Body of pancreas (tissue), 4 donors: ENCODE measurements around the gene ALKBH2. TPM values are rescaled to one million over a fixed set of nuclear protein-coding genes. Genes with fewer than 3 reads are reported as not detected.
A peak's percentile ranks its signal among the peaks of the same experiment; 100 is the strongest.

Experiments used
- ATAC-seq: fragments of 150-250 bp; one replicate; pipeline ENCODE4 v1.9.1; 2016
- DNase-seq, 4 donors: peaks; one replicate each; pipeline ENCODE4 v3.0.0-alpha.2; 2019
- H3K27ac ChIP-seq, 4 donors: fragments of 200-600 bp; sonication (generic); 1 replicate in 3 of 4; 2 replicates in 1 of 4; pipeline versions ENCODE4 v1.5.1 to v1.6.1; 2016 to 2019; ENCODE audit warnings: mild to moderate bottlenecking in 1 of 4, mixed read lengths in 1 of 4, moderate library complexity in 1 of 4
- H3K27me3 ChIP-seq, 2 donors: fragments of 200-600 bp; sonication (generic); one replicate each; pipeline ENCODE4 v1.6.0; 2016; ENCODE audit warnings: mild to moderate bottlenecking in 1 of 2
- H3K36me3 ChIP-seq, 2 donors: fragments of 200-600 bp; sonication (generic); replicated peaks in 1 of 2; 2 replicates each; pipeline ENCODE4 v1.5.1; 2016; ENCODE audit warnings: low read depth in 2 of 2; ENCODE audit not compliant: insufficient read depth in 1 of 2
- H3K4me1 ChIP-seq: fragments of 200-600 bp; sonication (generic); one replicate; pipeline ENCODE4 v1.6.0; 2016
- H3K4me3 ChIP-seq, 2 donors: fragments of 200-600 bp; sonication (generic); 1 replicate in 1 of 2; 2 replicates in 1 of 2; pipeline ENCODE4 v1.5.1; 2016 to 2019
- H3K9me3 ChIP-seq, 3 donors: fragments of 200-600 bp; sonication (generic); 1 replicate in 2 of 3; 2 replicates in 1 of 3; pipeline ENCODE4 v1.5.1; 2016
- POLR2A ChIP-seq, 3 donors: fragments of 450-650 bp; IDR thresholded peaks; one replicate each; pipeline ENCODE4 v1.6.1; 2016; ENCODE audit warnings: antibody characterized with exemption in 3 of 3, mild to moderate bottlenecking in 2 of 3
- WGBS, 2 donors: methylation state at CpG; one replicate each; pipeline ENCODE4 v1.1.5; 2017; 5-methylcytosine and 5-hydroxymethylcytosine counted together
- intact Hi-C: fragments of 100-400 bp; cut with DNase I; formaldehyde crosslinking; loops from one replicate; pipeline ENCODE4 v1.15.1; 2023
- total RNA-seq, 2 donors: library from RNA; depleted of rRNA; stranded (reverse); fragments of >200 nt; gene quantifications; one replicate each; pipeline ENCODE4 v1.1.0, GENCODE V29; 2016
- TF ChIP-seq, protein P1 (sequence below), 7 experiments: fragments of 450-650 bp in 4 of 7; fragments of 200-600 bp in 3 of 7; sonication (generic) in 3 of 7; IDR thresholded peaks; one replicate each; pipeline ENCODE4 v1.5.1; 2016 to 2019; ENCODE audit warnings: antibody characterized with exemption in 7 of 7

The ALKBH2 gene
- total RNA-seq, 2 donors from 2014 or later, result 7.3 to 16.1 TPM

DNA sequence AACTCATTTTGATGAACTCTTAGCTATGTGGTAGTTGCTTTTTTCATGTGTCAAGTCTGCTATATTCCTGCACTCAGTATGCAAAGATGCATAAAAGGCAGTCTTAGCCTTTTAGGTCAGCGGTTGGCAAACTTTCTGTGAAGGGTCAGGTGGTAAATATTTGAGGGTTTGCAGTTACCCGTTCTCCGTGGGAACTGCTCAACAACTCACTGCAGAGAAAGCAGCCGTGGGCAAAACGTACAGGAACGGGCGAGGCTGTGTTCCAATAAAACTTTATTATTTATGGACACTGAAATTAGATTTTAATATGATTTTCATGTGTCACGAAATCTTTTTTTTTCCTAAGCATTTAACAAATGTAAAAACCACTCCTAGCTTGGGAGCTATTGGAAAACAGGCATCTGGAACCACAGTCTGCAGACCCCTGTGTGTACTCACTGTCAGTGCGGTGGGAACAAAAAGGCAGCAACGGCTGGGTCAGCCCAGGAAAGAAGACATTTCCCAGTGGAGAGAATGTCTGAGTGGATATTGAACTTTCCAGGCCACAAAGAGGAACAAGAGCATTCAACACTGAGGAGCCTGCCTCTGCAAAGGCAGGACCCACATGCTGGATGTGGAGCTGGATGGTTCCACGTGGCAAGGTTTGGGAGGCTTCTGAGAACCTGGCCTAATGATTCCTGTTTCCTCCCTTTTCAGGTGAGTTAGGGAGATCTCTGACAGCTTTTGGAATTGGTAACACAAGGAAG lies 19.6 kb upstream of the ALKBH2 start:
- intact Hi-C loops, result no loop called here
- no peak for ATAC-seq
- Histone ChIP-seq H3K27ac (peak overlapping the region; percentile 48 to 96 (median 92)), H3K4me1 (peaks cover 65% of the 10 kb centered on the region), H3K4me3 (no peak overlapping the region), H3K36me3 (no peaks in the 10 kb centered on the region), H3K27me3 (no peaks in the 10 kb centered on the region), H3K9me3 (no peaks in the 10 kb centered on the region)
- 26 to 31% methylated on average over 11 of the region's 11 CpGs for WGBS, 2 donors
- peak in 3 of 4 donors; percentile 48 to 58 (median 49) for DNase-seq
- peak in 2 of 3 donors; percentile 26 to 36 for TF ChIP-seq POLR2A (IDR thresholded peaks at IDR 0.05)
- TF ChIP-seq, protein P1, sequence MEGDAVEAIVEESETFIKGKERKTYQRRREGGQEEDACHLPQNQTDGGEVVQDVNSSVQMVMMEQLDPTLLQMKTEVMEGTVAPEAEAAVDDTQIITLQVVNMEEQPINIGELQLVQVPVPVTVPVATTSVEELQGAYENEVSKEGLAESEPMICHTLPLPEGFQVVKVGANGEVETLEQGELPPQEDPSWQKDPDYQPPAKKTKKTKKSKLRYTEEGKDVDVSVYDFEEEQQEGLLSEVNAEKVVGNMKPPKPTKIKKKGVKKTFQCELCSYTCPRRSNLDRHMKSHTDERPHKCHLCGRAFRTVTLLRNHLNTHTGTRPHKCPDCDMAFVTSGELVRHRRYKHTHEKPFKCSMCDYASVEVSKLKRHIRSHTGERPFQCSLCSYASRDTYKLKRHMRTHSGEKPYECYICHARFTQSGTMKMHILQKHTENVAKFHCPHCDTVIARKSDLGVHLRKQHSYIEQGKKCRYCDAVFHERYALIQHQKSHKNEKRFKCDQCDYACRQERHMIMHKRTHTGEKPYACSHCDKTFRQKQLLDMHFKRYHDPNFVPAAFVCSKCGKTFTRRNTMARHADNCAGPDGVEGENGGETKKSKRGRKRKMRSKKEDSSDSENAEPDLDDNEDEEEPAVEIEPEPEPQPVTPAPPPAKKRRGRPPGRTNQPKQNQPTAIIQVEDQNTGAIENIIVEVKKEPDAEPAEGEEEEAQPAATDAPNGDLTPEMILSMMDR (IDR thresholded peaks at IDR 0.05), result no peak

DNA sequence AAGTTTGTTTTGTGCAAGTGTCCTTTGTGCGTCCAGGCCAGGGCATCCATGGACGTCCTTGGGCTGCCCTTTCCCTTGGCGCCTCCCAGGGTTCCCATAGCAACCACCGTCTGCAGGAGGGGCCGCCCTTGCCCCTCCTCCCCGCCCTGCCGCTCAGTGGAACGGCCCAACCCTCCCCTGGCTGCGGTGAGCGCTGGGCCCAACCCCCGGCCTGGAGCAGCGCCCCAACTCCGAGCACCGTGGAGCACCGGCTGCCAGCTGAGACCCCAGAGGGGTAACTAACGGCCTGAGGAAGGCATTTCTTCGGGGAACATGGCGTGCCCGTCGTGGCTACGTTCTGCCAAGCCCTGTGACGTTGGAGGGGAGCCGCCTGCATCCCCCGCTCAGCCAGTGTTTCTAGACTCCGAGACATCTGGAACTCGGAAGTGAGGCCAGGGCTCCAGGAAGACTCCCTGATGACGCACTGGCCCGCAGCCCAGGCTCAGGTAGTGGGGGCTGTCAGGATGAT lies 17.8 kb upstream of the ALKBH2 start:
- peak overlapping the region in 1 of 2 donors; percentile 18 for H3K4me3 ChIP-seq
- ATAC-seq, result peak; percentile 79
- TF ChIP-seq POLR2A (IDR thresholded peaks at IDR 0.05), result peak; percentile 79 to 92 (median 89)
- TF ChIP-seq, protein P1 (IDR thresholded peaks at IDR 0.05), result peak in 1 of 7 experiments; percentile 15
- WGBS, 2 donors, result 0% methylated on average over 3 to 23 of the region's 28 CpGs
- no peaks in the 10 kb centered on the region for H3K27me3 ChIP-seq
- intact Hi-C loops, result no loop called here
- no peaks in the 10 kb centered on the region for H3K9me3 ChIP-seq
- H3K36me3 ChIP-seq, result peaks cover 0 to 2% of the 10 kb centered on the region in 2 donors
- H3K27ac ChIP-seq, result peak overlapping the region; percentile 88 to 98 (median 94)
- peaks cover 47% of the 10 kb centered on the region for H3K4me1 ChIP-seq
- peak; percentile 91 to 95 (median 95) for DNase-seq

DNA sequence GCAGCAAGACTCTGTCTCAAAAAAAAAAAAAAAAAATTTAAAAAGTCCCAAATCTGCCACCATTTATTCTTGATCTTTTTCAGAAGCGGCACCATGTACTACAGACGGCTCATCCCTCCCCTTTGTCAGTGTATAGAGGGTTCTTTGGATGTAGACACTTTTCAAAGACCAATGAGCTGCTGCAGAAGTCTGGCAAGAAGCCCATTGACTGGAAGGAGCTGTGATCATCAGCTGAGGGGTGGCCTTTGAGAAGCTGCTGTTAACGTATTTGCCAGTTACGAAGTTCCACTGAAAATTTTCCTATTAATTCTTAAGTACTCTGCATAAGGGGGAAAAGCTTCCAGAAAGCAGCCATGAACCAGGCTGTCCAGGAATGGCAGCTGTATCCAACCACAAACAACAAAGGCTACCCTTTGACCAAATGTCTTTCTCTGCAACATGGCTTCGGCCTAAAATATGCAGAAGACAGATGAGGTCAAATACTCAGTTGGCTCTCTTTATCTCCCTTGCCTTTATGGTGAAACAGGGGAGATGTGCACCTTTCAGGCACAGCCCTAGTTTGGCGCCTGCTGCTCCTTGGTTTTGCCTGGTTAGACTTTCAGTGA lies 16.6 kb upstream of the ALKBH2 start:
- DNase-seq (no peak), ATAC-seq (no peak)
- TF ChIP-seq, protein P1 (IDR thresholded peaks at IDR 0.05), result no peak
- TF ChIP-seq POLR2A (IDR thresholded peaks at IDR 0.05), result no peak
- peaks cover 35% of the 10 kb centered on the region for H3K4me1 ChIP-seq
- H3K36me3 ChIP-seq, result peaks cover 0 to 2% of the 10 kb centered on the region in 2 donors
- 89 to 91% methylated on average over 6 of the region's 6 CpGs for whole genome bisulfite sequencing, 2 donors
- peak overlapping the region in 3 of 4 donors; percentile 26 to 98 (median 95) for H3K27ac ChIP-seq
- H3K27me3 ChIP-seq, result no peaks in the 10 kb centered on the region
- no peaks in the 10 kb centered on the region for H3K9me3 ChIP-seq
- intact Hi-C loops, result no loop called here
- H3K4me3 ChIP-seq, result no peak overlapping the region

DNA sequence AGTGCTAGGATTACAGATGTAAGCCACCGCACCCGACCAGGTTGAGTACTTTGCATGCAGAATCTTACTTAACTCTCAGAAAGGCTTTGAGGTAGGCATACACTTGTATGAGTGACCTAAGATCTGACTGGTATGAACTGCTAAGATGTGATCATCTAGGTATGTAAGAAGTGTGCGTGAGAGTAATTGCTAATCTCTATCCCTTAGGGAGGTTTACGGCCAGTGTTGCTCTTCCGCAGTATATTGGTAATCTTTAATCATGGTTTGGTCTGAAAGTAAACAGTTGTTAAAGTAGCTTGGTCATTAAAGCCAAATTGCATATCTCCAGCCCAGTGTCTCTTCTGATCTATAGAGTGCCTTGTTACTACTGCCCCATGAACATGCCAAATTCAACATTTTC lies 11.9 kb upstream of the ALKBH2 start:
- no peak for DNase-seq
- no peak for ATAC-seq
- WGBS, 2 donors, result 77 to 86% methylated on average over 5 of the region's 5 CpGs
- no peak overlapping the region for H3K27ac ChIP-seq
- H3K36me3 ChIP-seq, result peaks cover 0 to 16% of the 10 kb centered on the region in 2 donors
- no peaks in the 10 kb centered on the region for H3K27me3 ChIP-seq
- no peaks in the 10 kb centered on the region for H3K9me3 ChIP-seq
- peaks cover 5% of the 10 kb centered on the region for H3K4me1 ChIP-seq
- no peak overlapping the region for H3K4me3 ChIP-seq
- intact Hi-C loops, result no loop called here
- TF ChIP-seq POLR2A (IDR thresholded peaks at IDR 0.05), result no peak
- TF ChIP-seq, protein P1 (IDR thresholded peaks at IDR 0.05), result no peak
